ENCODE measurements around the gene MRM3.

DNA sequence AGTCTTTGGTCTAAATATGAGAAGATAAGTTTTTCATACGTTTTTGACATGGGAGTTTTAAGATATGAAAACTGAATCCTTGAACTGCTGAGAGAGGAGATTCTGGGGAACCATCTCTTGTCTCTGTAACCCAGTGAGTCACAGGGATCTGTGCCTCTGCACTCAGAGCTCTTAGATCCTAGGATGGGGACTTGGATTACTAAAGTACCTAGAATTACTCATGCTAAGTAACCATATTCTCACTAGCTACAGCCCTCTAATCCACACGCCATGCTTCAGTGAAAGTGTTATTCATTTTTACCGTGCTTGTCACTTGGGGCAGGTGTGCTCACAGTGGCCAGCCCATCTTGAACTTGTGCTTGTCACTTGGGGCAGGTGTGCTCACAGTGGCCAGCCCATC, 2.0 kb downstream of the MRM3 start:
- TF ChIP-seq, protein P1, sequence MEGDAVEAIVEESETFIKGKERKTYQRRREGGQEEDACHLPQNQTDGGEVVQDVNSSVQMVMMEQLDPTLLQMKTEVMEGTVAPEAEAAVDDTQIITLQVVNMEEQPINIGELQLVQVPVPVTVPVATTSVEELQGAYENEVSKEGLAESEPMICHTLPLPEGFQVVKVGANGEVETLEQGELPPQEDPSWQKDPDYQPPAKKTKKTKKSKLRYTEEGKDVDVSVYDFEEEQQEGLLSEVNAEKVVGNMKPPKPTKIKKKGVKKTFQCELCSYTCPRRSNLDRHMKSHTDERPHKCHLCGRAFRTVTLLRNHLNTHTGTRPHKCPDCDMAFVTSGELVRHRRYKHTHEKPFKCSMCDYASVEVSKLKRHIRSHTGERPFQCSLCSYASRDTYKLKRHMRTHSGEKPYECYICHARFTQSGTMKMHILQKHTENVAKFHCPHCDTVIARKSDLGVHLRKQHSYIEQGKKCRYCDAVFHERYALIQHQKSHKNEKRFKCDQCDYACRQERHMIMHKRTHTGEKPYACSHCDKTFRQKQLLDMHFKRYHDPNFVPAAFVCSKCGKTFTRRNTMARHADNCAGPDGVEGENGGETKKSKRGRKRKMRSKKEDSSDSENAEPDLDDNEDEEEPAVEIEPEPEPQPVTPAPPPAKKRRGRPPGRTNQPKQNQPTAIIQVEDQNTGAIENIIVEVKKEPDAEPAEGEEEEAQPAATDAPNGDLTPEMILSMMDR (conservative IDR thresholded peaks at IDR 0.05; ENCODE audit: low read length) = no peak
- TF ChIP-seq EZH2phosphoT487 (IDR thresholded peaks at IDR 0.05; ENCODE audit: borderline replicate concordance, low read depth, low read length) = no peak
